Inferior parietal cortex (tissue), 1 donor: ENCODE data around the gene RNF10.
"Not testable (repeated sequence)": the region's sequence is repeated elsewhere in the genome, so short reads cannot be mapped to it uniquely, and the experiment has no call there.

Source experiments
- DNase-seq: peaks from one replicate; pipeline ENCODE4 v3.0.0-alpha.2; 2016; ENCODE audit errors: extremely low spot score

Gene RNF10

DNA sequence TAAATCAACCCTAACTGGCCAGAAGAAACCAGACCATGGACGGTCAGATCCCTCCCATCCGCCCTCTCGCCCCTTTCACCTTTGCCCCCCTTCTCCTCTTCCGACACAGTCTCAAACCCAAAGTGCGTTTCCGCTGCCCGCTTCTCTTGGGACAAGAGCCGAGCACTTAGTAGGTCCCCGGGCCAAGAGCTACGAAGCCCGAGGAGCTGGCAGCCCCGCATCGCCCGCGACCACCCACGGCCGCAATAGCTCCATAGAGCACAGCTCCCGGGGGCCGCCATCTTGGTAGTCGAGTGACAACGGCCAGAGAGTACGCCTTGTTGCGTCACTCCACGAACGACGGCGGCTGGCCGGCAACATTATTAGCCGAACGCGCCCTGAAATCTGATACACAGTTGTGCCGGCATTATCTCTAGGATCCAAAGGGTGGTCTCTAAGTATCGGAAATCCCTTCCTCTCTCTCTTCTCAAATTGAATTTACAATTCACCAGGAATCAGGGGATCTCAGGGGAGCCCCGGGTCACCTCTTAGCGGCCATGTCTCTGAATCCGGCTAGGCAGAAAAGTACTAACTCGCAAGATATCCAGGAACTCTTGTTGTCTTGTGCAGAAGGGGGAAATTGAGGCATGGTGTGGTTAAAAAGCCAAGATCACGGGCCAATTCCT lies 5.2 kb upstream of the RNF10 start, which contains the start of gene COQ5:
Gene COQ5 (minus strand): TSS at position 298 of the 665 bp plus-strand sequence. CDS start 17 bp downstream, at position 281.
- peak; percentile 96 for DNase-seq

DNA sequence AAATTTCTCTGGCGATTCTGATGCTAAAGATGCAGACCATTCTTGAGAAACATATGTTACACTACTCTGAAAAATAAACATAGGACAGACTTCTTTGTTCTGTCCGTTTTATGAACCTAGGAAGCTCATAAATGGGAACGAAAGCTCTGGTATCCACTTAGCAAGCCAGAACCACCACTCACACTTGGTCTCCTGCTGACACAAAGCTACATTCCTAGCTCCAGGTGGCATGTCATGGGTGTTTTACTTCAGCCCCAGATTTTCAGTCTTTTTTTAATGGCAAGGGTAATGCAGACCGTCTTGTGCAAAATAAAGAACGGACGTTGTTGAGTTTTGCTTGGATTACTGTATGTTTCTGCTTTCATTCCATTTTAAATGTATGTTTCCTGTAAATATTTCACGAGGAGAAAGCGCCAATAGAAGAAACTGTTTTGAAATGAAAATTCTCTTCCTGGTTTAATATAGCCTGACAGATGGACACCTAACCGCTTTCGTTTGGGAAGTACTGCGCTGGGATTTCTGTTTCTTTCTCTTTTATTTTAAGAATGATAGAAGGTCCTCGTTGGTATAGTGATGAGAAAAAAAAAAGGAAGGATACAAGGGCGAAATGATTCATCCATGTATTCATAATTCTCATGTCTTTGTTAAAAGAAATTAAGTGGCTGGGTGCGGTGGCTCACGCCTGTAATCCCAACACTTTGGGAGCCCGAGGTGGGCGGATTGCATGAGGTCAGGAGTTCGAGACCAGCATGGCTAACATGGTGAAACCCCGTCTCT lies 4.3 kb upstream of the RNF10 start:
- DNase-seq, result peak; percentile 59

DNA sequence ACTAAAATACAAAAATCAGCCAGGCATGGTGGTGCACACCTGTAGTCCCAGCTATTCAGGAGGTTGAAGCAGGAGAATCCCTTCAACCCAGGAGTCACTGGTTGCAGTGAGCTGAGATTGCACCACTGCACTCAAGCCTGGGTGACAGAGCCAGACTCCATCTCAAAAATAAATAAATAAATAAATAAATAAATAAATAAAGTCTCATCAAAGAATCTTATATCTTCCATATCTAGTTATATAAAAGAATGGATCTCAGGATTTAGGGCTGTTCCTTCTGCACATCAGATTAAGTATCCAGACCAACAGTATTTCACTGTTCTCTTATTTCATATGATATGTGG lies 3.8 kb upstream of the RNF10 start:
- DNase-seq, result not testable (repeated sequence)

GRCh38 chr12:120532701-120533238 lies 1.4 kb upstream of the RNF10 start:
- no peak for DNase-seq

GRCh38 chr12:120534703-120535655 lies 823 bp downstream of the RNF10 start:
- no peak for DNase-seq

- DNase-seq, result no peak
These were observed 2.1 kb downstream of the RNF10 start for GRCh38 chr12:120536064-120536791.

- no peak for DNase-seq
These were observed 3.7 kb downstream of the RNF10 start for GRCh38 chr12:120537856-120538220.

- no peak for DNase-seq
These were observed 4.4 kb downstream of the RNF10 start for GRCh38 chr12:120538281-120539156.

- DNase-seq, result no peak
These were observed 5.1 kb downstream of the RNF10 start for GRCh38 chr12:120539303-120539702.

- no peak for DNase-seq
These were observed 6.3 kb downstream of the RNF10 start for GRCh38 chr12:120540445-120540844.

GRCh38 chr12:120542166-120542565 lies 8.0 kb downstream of the RNF10 start:
- DNase-seq, result no peak

DNA sequence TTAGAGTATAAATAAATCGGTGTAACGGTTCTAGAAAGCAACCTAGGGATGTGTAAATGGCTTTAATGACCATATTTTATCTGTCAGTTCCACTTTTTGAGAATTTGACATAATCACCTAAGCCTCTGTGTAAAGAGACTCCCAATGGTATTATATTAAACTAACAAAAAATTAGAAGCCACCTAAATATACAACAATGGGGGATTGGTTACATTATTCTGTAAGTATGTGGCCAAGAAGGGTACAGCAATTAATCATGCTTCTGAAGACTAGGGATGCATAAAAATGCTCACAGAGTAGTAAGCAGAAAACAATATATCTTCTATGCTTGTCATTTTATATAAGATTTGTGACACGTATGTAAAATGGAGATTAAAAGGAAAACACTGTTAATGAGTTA lies 10.5 kb downstream of the RNF10 start:
- no peak for DNase-seq

- DNase-seq, result no peak
These were observed 11.9 kb downstream of the RNF10 start for GRCh38 chr12:120546050-120546386.

DNA sequence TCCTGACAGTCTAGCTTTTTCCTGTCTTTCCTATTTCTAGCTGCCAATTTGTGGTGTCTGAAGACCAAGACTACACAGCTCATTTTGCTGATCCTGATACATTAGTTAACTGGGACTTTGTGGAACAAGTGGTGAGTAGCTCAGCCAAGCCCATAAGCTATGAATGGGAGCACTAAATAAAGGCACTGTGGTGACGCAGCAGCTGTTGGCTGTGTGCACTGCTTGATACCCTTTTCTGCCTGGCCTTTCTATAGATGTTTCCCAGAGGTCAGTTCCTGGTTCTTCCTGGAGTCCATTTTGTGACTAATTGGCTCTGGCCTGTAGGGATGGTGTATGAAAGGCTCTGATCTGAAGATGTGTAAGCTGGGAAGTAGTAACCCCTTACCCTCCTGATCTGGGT lies 20.5 kb downstream of the RNF10 start:
- DNase-seq, result no peak

DNA sequence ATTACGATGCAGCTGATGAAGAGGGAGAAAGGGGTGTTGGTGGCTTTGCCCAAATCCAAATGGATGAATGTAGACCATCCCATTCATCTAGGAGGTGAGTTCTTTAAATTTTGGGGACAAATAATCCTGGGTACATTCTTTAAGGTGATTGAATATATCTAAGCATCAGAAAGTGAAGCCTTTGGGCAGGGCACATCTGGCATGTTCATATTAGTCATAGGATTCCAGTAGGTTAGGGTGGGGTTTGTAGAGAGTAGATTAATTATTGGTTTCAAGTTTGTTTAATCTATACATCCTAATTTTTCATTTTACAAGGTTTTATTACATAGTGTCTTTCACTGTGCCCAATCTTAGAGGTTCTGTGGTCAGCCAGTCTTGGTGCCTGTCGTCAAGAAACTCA lies 23.4 kb downstream of the RNF10 start:
- no peak for DNase-seq

- DNase-seq, result no peak
These were observed 28.8 kb downstream of the RNF10 start for GRCh38 chr12:120562906-120563305.

DNA sequence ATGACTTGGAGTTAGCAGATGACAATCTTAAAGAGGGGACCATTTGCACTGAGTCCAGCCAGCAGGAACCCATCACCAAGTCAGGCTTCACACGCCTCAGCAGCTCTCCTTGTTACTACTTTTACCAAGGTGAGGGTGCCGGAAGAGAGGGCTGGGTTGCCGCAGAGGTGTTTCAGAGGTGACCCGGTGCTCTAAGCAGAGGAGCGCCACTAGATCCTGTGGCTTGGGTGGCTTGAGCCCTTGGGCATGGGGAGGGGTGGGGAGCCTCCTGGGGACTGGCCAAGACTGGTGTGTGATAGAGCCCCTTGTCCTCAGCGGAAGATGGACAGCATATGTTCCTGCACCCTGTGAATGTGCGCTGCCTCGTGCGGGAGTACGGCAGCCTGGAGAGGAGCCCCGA lies 29.3 kb downstream of the RNF10 start:
- DNase-seq, result no peak

DNA sequence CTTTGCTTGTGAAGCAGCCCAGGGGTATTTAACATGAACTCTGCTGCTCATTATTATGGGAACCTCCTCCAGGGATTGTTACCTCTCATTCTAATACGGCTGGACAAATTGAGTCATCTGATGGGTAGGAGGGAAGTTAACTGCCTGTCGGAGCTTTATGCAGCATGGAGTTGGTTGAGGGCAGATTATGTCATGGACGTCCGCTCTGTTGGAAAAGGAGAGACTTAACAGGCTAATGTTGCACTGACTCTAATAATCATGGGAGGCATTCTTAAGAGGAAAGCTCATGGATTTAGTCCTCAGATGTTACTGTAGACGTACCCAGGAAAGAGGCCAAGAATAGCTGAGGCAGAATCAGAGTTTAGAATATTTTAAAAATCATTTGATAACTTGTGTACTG lies 37.1 kb downstream of the RNF10 start:
- DNase-seq, result no peak

- no peak for DNase-seq
These were observed 39.4 kb downstream of the RNF10 start for GRCh38 chr12:120573560-120573959.

DNA sequence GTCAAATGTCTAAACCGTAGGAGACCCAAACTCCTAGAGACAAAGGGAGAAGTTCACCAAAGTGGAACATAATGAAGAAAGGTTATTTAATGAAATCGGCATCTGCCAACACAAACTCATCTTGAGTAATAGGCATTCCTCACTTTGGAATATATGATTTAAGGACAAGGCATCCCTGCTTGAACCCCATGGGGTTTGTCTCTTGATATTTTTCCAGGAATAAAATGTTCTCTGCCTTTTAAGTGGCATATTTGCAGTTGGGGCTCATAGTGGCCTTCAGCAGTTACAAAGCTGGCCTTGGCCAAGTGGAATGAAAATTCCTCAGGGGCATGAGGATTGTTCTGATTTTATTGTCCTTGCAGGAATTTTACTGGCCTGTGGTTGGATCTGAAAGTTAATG lies 40.0 kb downstream of the RNF10 start:
- no peak for DNase-seq

DNA sequence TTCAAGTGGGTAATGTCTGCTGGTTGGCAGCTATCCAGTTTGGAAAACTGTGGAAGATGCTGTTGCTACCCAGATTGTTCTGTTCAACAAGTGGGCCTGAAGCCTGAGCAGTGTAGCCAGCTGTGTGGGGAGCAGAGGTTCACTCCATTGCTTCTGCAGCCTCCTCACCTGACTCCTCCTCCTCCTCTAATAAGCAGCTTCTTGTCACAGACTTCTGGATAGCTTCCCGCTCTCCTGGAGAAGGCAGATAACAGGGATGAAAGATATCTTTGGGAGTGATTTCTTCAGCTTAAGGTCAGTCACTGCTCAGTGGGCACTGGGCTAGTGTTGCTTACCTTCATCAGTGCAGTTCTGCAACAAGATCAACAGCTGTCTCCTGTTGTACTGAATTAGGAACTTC lies 45.0 kb downstream of the RNF10 start:
- DNase-seq, result no peak
